GM10266 (cell line): ENCODE results near the gene MAPKAP1.

Source experiments
- DNase-seq: peaks from one replicate; pipeline ENCODE4 v3.0.0; 2012; ENCODE audit errors: extremely low spot score
- CTCF ChIP-seq: IDR thresholded peaks from 2 replicates; pipeline ENCODE4 v1.5.1; 2012; ENCODE audit warnings: mild to moderate bottlenecking, low read depth; ENCODE audit not compliant: control insufficient read depth, insufficient read depth; ENCODE audit errors: missing control alignments

MAPKAP1 gene

DNA sequence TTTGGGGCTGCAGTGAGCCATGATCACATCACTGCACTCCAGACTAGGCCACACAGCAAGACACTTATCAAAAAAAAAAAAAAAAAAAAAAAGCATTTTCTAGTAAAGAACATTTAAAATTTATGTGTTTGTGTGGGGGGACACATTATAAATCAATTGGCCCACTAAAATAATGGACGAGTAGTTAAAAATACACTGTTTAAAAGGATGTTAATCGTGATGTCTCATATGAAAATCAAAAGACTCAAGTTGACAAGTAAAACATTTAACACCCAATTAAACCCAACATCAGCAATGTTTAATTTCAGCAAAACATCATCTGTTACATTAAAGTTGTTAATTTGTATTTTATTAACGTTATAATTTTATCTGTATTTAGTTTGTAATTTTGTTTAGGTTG is 152.3 kb downstream of the MAPKAP1 start:
- no peak for DNase-seq
- TF ChIP-seq CTCF: no peak

- DNase-seq: no peak
- no peak for TF ChIP-seq CTCF
Observed at GRCh38 chr9:125551781-125552180, 155.2 kb downstream of the MAPKAP1 start.

GRCh38 chr9:125549891-125550885 is 156.8 kb downstream of the MAPKAP1 start:
- no peak for TF ChIP-seq CTCF
- no peak for DNase-seq

DNA sequence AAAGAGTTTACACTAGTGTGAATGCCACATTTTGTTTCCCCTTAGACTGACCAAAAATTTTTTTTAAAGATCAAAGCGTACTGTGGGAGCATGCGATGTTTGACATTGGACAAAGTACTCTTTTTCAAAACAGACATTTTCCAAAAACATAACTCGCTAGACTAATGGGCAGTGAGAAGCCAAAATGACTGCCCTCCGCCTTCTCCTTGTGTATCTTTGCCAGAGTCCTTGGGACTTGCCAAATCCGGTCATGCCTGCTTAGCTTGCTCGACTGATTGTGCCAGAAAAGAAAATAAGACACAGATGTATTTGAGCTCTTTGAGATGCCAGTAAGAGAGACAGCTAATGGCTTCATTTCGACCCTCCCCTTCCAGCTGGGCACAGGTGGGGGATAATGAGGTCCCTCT is 157.5 kb downstream of the MAPKAP1 start:
- DNase-seq: no peak
- no peak for TF ChIP-seq CTCF

GRCh38 chr9:125549039-125549438 is 158.0 kb downstream of the MAPKAP1 start:
- no peak for DNase-seq
- no peak for TF ChIP-seq CTCF

- no peak for DNase-seq
- no peak for TF ChIP-seq CTCF
Observed at GRCh38 chr9:125548141-125548540, 158.9 kb downstream of the MAPKAP1 start.

DNA sequence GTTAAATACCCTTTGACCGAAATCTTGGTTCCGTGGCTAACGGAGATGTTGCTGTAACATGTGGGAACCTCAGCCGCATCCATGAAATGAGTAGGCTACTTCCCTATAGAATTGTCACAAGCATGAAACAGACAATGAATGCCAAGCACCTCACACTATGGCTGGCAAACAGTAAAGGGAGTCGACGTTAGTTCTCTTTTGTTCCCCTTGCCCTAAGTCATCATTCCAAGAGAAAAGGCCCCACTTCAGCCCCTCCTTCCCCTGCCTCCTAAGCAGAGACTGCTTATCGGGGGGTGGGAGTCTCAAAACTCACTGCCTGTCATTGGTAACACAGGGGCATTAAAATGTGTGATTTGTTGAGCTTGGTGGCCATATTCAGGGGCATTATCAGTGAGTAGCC is 159.6 kb downstream of the MAPKAP1 start:
- TF ChIP-seq CTCF: no peak
- DNase-seq: no peak
